ENCODE results near the gene SRGAP3. TPM values are rescaled to one million over a fixed set of nuclear protein-coding genes. Genes with fewer than 3 reads are reported as not detected.

The SRGAP3 gene
- total and polyA plus RNA-seq, 10 of the 15 experiments (the other 5 are each of a cell fraction or from before 2014, with no cell fraction given), result 0.32 to 1.7 (median 0.99) TPM

- CTCF ChIA-PET, result interaction anchor here (1.0 to 4.6 kb wide), 10 partner anchors 10 to 316 kb away, joined by 3 to 56 read pairs (median 6); partner anchors contain the start of gene SRGAP3
- Histone ChIP-seq H3K4me1 (ENCODE audit: control insufficient read depth, insufficient read depth, low read length) (no peaks in the 10 kb centered on the region), H3K27ac (ENCODE audit: control insufficient read depth, insufficient read depth) (no peak overlapping the region), H4K20me1 (ENCODE audit: control insufficient read depth, insufficient read depth) (no peaks in the 10 kb centered on the region), H3K27me3 (replicated peaks in 1 of 2; ENCODE audit: control insufficient read depth in 2 of 2, insufficient read depth in 2 of 2, low read length in 1 of 2) (no peaks in the 10 kb centered on the region), H3K4me3 (no peak overlapping the region), H3K9me3 (replicated peaks; ENCODE audit: control insufficient read depth, insufficient read depth, low read length) (no peaks in the 10 kb centered on the region), H3K36me3 (ENCODE audit: control insufficient read depth in 2 of 2, insufficient read depth in 2 of 2, low read length in 1 of 2) (no peaks in the 10 kb centered on the region), H3K79me2 (ENCODE audit: control insufficient read depth, insufficient read depth, low read length) (no peaks in the 10 kb centered on the region), H3K9ac (ENCODE audit: control insufficient read depth, insufficient read depth, low read length) (no peak overlapping the region), H2AFZ (ENCODE audit: control insufficient read depth, low read depth, low read length) (no peak overlapping the region), H3K4me2 (ENCODE audit: control insufficient read depth, insufficient read depth) (no peak overlapping the region)
- SMC1A ChIA-PET (ENCODE audit: uncharacterized antibody, unreplicated experiment), result interaction anchor here (2.4 to 2.5 kb wide), 3 partner anchors 79 to 315 kb away, joined by 7 to 10 read pairs (median 7); no protein-coding TSS in a partner anchor
- in situ Hi-C loops (cut with MboI) (no loop called here), intact Hi-C loops (cut with micrococcal nuclease; ENCODE audit: unreplicated experiment) (no loop called here)
- DNase-seq (ENCODE audit: low read depth, low spot score) (no peak), ATAC-seq (no peak), FAIRE-seq (no peak)
- BruUV-seq (replicated peaks), result no TSS peak
- RAD21 ChIA-PET (ENCODE audit: unreplicated experiment), result interaction anchor here (0.7 to 1.8 kb wide), 3 partner anchors 82 to 323 kb away, joined by 3 to 5 read pairs (median 3); no protein-coding TSS in a partner anchor
- 13% methylated on average over 6 of the region's 6 CpGs for WGBS (ENCODE audit: insufficient coverage, insufficient replicate concordance, low lambda C conversion rate, missing lambda C conversion rate)
- POLR2A ChIA-PET, result no interaction called here
- TF ChIP-seq MAX (IDR thresholded peaks at IDR 0.05; ENCODE audit: low read depth, low read length) (no peak), ESRRA (IDR thresholded peaks at IDR 0.05; ENCODE audit: low read length) (no peak), YBX1 (IDR thresholded peaks at IDR 0.05) (no peak), DPF2 (IDR thresholded peaks at IDR 0.05) (no peak), MEF2B (IDR thresholded peaks at IDR 0.05; ENCODE audit: partially characterized antibody, poor library complexity, severe bottlenecking) (no peak), SMARCA5 (IDR thresholded peaks at IDR 0.05) (no peak), JUND (IDR thresholded peaks at IDR 0.05; ENCODE audit: low read depth, low read length) (no peak), PKNOX1 (IDR thresholded peaks at IDR 0.05) (no peak), ZSCAN29 (IDR thresholded peaks at IDR 0.05) (no peak), SUZ12 (IDR thresholded peaks at IDR 0.05; ENCODE audit: unreplicated experiment) (no peak), IRF4 (IDR thresholded peaks at IDR 0.05; ENCODE audit: low read depth, low read length) (no peak), MXI1 (IDR thresholded peaks at IDR 0.05; ENCODE audit: low read depth, low read length) (no peak), ATF2 (IDR thresholded peaks at IDR 0.05; ENCODE audit: low read length) (no peak), POU2F2 (IDR thresholded peaks at IDR 0.05; ENCODE audit: borderline replicate concordance, low read depth, low read length) (no peak), IRF5 (IDR thresholded peaks at IDR 0.05; ENCODE audit: borderline replicate concordance) (no peak), CTCF (IDR thresholded peaks at IDR 0.05 in 2 of 3, conservative IDR thresholded peaks at IDR 0.05 in 1 of 3; ENCODE audit: control insufficient read depth in 2 of 3, extremely low read depth in 1 of 3, insufficient read depth in 1 of 3, low read depth in 3 of 3, low read length in 3 of 3) (no peak), NFXL1 (IDR thresholded peaks at IDR 0.05; ENCODE audit: borderline replicate concordance) (no peak), BCL3 (IDR thresholded peaks at IDR 0.05; ENCODE audit: borderline replicate concordance, insufficient read depth, low read depth, low read length, poor library complexity, severe bottlenecking) (no peak)
These were observed 262.7 kb downstream of the SRGAP3 start for GRCh38 chr3:8986741-8987140.
